Fibroblast of pulmonary artery (primary cell): ENCODE data around the gene OR2AG1.
A peak's percentile ranks its signal among the peaks of the same experiment; 100 is the strongest.

Experiments used
- DNase-seq: peaks from one replicate; pipeline ENCODE4 v3.0.0-alpha.2; 2010; ENCODE audit warnings: low read depth
- H3K4me3 ChIP-seq: replicated peaks from 2 replicates; pipeline ENCODE4 v1.5.1; 2011; ENCODE audit warnings: low read depth, mild to moderate bottlenecking, control low read depth, low read length, moderate library complexity
- TF ChIP-seq, protein P1 (sequence below): IDR thresholded peaks from 2 replicates; pipeline ENCODE4 v1.5.1; 2011; ENCODE audit warnings: mild to moderate bottlenecking, control low read depth, low read length, inconsistent platforms; ENCODE audit errors: missing control alignments

OR2AG1 gene

GRCh38 chr11:6738590-6738989, 44.2 kb upstream of the OR2AG1 start:
- DNase-seq = no peak
- H3K4me3 ChIP-seq = no peak overlapping the region
- TF ChIP-seq, protein P1, sequence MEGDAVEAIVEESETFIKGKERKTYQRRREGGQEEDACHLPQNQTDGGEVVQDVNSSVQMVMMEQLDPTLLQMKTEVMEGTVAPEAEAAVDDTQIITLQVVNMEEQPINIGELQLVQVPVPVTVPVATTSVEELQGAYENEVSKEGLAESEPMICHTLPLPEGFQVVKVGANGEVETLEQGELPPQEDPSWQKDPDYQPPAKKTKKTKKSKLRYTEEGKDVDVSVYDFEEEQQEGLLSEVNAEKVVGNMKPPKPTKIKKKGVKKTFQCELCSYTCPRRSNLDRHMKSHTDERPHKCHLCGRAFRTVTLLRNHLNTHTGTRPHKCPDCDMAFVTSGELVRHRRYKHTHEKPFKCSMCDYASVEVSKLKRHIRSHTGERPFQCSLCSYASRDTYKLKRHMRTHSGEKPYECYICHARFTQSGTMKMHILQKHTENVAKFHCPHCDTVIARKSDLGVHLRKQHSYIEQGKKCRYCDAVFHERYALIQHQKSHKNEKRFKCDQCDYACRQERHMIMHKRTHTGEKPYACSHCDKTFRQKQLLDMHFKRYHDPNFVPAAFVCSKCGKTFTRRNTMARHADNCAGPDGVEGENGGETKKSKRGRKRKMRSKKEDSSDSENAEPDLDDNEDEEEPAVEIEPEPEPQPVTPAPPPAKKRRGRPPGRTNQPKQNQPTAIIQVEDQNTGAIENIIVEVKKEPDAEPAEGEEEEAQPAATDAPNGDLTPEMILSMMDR = no peak

DNA sequence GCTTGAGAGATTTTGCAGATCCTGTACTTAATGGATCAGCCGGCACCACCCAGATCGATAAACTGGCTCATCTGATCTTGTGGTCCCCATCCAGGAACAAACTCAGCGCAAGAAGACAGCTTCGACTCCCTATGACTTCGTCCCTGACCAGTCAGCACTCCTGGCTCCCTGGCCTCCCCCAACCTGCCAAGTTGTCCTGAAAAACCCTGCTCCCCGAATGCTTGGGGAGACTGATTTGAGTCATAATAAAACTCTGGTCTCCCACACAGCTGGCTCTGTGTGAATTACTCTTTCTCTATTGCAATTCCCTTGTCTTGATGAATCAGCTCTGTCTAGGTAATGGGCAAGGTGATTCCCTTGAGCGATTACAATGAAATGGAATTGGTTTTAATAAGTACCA, 40.6 kb upstream of the OR2AG1 start:
- H3K4me3 ChIP-seq = no peak overlapping the region
- DNase-seq = no peak
- TF ChIP-seq, protein P1 = no peak

GRCh38 chr11:6745018-6745417, 37.8 kb upstream of the OR2AG1 start:
- no peak overlapping the region for H3K4me3 ChIP-seq
- TF ChIP-seq, protein P1 = no peak
- no peak for DNase-seq

DNA sequence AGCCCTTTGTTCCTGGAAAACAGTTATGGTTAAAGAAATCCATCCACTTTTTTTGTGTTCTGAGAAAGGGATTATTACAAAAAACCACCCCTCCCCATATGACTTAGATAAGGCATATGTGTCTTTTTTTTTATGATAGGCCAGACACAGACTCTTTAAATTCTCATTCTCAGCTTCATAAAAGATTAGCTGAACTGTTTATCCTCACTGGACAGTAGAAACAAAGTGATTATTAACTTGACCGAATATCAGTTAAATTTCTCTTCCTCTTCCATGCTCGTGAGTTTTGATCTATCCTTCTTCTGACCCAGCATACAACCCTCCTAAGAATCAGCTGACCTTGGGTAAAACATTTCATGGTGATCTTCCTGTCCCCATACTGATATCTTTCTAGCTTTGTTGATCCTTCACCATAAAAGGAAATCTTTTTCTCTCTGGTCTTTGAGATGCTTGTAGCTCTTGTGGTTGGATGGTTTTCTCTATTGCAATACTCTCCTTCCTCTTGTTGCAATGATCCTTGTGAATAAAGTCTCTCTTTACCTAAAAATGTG, 37.3 kb upstream of the OR2AG1 start:
- TF ChIP-seq, protein P1 = no peak
- no peak for DNase-seq
- H3K4me3 ChIP-seq = no peak overlapping the region

GRCh38 chr11:6746086-6746618, 36.7 kb upstream of the OR2AG1 start:
- TF ChIP-seq, protein P1 = no peak
- peak; percentile 13 for DNase-seq
- no peak overlapping the region for H3K4me3 ChIP-seq

- DNase-seq = no peak
- TF ChIP-seq, protein P1 = no peak
- no peak overlapping the region for H3K4me3 ChIP-seq
Observed at GRCh38 chr11:6746626-6747025, 36.2 kb upstream of the OR2AG1 start.

DNA sequence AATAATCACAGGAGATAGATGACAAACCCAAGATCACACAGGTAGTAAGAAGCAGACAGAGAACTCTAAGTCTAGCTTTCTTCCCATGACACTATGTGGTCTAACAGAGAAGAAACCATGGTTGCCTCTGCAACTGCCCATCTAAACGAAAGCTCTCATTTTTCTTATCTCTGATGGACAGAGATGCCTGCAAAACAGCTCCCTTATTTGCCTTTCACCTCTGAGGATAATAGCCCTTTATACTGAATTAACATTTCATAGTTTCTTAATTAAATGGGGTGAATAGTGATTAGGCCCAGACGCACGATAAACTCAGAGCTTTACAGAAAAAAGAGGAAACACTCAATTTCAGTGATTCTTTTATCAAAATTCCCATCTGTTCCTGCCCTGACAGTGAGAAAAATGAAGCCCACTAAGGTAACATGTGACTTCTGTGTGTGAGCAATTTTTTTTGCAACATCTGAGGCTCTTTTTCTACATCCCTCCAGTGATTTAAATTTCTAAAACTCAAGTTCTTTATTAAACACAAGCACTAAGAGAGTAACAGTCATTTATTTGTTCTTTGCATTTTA, 35.6 kb upstream of the OR2AG1 start:
- H3K4me3 ChIP-seq = no peak overlapping the region
- TF ChIP-seq, protein P1 = no peak

More for the DNA sequence above, 35.6 kb upstream of the OR2AG1 start:
- DNase-seq = no peak
